ENCODE results near the gene C11orf91.

Gene C11orf91

GRCh38 chr11:33723238-33723881 lies 22.7 kb upstream of the C11orf91 start:
- Histone ChIP-seq H3K27me3 (replicated peaks) (no peaks in the 10 kb centered on the region), H3K36me3 (replicated peaks) (peaks cover 41% of the 10 kb centered on the region), H3K4me3 (ENCODE audit: low read depth, low read length) (no peak overlapping the region), H3K27ac (peak overlapping the region; percentile 99)
- TF ChIP-seq CTCF (IDR thresholded peaks at IDR 0.05; ENCODE audit: low read depth, low read length, missing control alignments): no peak
- peak; percentile 95 for DNase-seq
- in situ Hi-C loops (cut with HindIII; ENCODE audit: low pct_ligation_motif_present, low sequenced_read_pairs): no loop called here

- Histone ChIP-seq H3K27me3 (replicated peaks) (no peaks in the 10 kb centered on the region), H3K36me3 (replicated peaks) (peaks cover 46% of the 10 kb centered on the region), H3K27ac (peak overlapping the region; percentile 99), H3K4me3 (ENCODE audit: low read depth, low read length) (no peak overlapping the region)
- in situ Hi-C loops (cut with HindIII; ENCODE audit: low pct_ligation_motif_present, low sequenced_read_pairs): no loop called here
- no peak for TF ChIP-seq CTCF (IDR thresholded peaks at IDR 0.05; ENCODE audit: low read depth, low read length, missing control alignments)
- DNase-seq: peak; percentile 88
These were observed 22.1 kb upstream of the C11orf91 start for GRCh38 chr11:33722590-33723234.

- H3K4me3 ChIP-seq (ENCODE audit: low read depth, low read length): no peak overlapping the region
- DNase-seq: no peak
- no peak for TF ChIP-seq CTCF (IDR thresholded peaks at IDR 0.05; ENCODE audit: low read depth, low read length, missing control alignments)
- in situ Hi-C loops (cut with HindIII; ENCODE audit: low pct_ligation_motif_present, low sequenced_read_pairs): no loop called here
- peaks cover 54% of the 10 kb centered on the region for H3K36me3 ChIP-seq (replicated peaks)
- no peaks in the 10 kb centered on the region for H3K27me3 ChIP-seq (replicated peaks)
- peak overlapping the region; percentile 99 for H3K27ac ChIP-seq
These were observed 21.4 kb upstream of the C11orf91 start for GRCh38 chr11:33721984-33722383.

- DNase-seq: peak; percentile 74
- no peak for TF ChIP-seq CTCF (IDR thresholded peaks at IDR 0.05; ENCODE audit: low read depth, low read length, missing control alignments)
- Histone ChIP-seq H3K27ac (peak overlapping the region; percentile 99), H3K4me3 (ENCODE audit: low read depth, low read length) (no peak overlapping the region), H3K27me3 (replicated peaks) (no peaks in the 10 kb centered on the region), H3K36me3 (replicated peaks) (peaks cover 59% of the 10 kb centered on the region)
- in situ Hi-C loops (cut with HindIII; ENCODE audit: low pct_ligation_motif_present, low sequenced_read_pairs): no loop called here
These were observed 20.8 kb upstream of the C11orf91 start for GRCh38 chr11:33721426-33721825.

- no peak for DNase-seq
- Histone ChIP-seq H3K36me3 (replicated peaks) (peaks cover 74% of the 10 kb centered on the region), H3K27me3 (replicated peaks) (no peaks in the 10 kb centered on the region), H3K27ac (peak overlapping the region; percentile 31), H3K4me3 (ENCODE audit: low read depth, low read length) (no peak overlapping the region)
- in situ Hi-C loops (cut with HindIII; ENCODE audit: low pct_ligation_motif_present, low sequenced_read_pairs): no loop called here
- no peak for TF ChIP-seq CTCF (IDR thresholded peaks at IDR 0.05; ENCODE audit: low read depth, low read length, missing control alignments)
These were observed 19.0 kb upstream of the C11orf91 start for GRCh38 chr11:33719587-33719986.

All from brain microvascular endothelial cell (primary cell).